Activated T-cell treated with anti-CD3 and anti-CD28 coated beads, Interleukin-2, amount 50 U/mL, for 1 hour (primary cell): ENCODE results near the gene ITPRIPL1.

ENCODE experiments used
- DNase-seq: peaks from one replicate; pipeline ENCODE4 v3.0.0-alpha.2; 2020

ITPRIPL1 gene

DNA sequence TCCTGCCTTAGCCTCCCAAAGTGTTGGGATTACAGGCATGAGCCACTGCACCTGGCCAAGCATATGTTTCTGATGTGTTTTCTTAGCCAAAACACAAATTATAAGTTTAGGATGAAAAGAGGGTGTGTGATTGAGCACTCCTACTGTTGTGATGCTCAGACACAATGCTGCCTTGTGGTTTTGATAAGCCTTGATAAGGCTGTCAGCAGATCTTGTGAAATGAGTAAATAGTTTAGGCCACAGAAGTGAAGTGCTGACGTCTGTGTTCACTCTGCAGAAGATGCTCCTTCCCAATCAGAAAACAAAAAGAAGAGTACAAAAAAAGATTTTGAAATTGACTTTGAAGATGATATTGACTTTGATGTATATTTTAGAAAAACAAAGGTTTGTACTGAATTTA is 34.7 kb downstream of the ITPRIPL1 start:
- DNase-seq = no peak

DNA sequence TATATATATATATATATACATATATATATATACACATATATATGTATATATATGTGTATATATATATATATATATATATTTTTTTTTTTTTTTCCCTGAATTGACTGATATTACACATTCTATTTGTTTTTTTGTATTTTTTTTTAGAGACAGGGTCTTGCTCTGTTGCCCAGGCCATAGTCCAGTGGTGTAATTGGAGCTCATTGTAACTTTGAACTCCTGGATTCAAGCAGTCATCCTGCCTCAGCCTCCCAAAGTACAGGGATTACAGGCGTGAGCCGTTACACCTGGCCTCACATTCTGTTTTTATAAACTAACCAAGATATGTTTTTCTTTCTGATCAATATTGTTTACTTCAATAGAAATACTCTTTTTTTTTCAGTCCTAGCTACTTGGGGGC is 36.6 kb downstream of the ITPRIPL1 start:
- no peak for DNase-seq

DNA sequence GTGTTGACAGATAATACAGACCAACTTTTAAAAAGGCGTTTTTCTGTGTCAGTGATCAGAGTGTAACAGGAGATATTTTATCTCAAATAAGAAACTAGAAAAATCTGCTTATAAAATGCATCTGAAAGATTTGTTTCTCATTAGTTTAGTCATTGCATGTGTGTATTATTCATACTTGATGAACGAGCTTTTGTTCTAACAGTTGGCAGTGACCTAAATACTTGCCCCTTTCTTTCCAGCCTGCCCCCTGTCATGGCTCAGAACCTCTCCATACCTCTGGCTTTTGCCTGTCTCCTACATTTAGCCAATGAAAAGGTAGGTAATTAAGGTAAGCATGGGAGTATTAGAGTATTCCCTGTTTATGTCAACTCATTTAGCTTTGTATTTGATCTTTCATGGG is 44.1 kb downstream of the ITPRIPL1 start:
- DNase-seq = no peak

DNA sequence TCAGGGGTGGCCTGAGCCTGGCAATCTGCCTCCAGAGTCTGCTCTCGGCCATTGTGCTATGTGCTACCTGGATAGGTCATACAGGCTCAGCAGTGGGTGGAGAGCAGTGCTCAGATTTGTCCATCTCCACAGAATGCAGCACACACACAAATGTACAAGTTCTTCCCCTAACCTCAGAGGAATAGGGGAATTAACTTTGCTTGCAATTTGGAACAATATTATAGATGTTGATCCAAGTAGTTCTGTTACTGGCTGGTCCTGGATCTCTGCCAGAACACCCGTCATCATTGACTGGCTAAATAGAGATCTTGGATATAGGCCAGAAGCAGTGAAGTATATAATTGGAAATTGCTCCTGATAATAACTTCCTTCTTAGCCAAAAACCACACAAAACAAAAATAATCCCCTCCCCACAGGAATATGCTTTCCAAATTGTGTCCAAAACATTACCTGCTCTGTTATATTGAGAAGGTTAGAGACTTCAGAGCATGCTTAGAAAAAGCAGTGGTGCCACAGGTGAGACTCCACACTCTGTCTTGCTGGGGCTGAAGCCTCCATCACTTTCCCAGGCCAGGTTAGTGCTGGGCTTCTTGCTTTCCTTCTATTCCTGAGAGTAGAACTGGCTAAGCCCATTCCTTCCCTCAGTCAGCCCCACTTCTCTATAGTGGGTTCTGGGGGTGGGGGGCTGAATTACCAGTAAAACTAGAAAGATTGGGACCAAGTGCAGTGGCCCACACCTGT is 49.3 kb downstream of the ITPRIPL1 start:
- DNase-seq = no peak
